Measurements from ENCODE around the gene CBFA2T2.
"Not testable (repeated sequence)": the region's sequence is repeated elsewhere in the genome, so short reads cannot be mapped to it uniquely, and the experiment has no call there.

- TF ChIP-seq CTCF (IDR thresholded peaks at IDR 0.05); EZH2 (IDR thresholded peaks at IDR 0.05; ENCODE audit: borderline replicate concordance, insufficient read depth, low read depth, low read length, poor library complexity, severe bottlenecking): not testable (repeated sequence)
These were observed 22.0 kb downstream of the CBFA2T2 start for GRCh38 chr20:33511876-33512275.

All from B cell (primary cell).